Coronary artery (tissue), 2 donors: ENCODE data around the gene CFAP77.

ENCODE experiments used
- DNase-seq: peaks from one replicate; pipeline ENCODE4 v3.0.0-alpha.2; 2017; ENCODE audit warnings: low spot score
- H3K27ac ChIP-seq, 2 donors: fragments of 200-600 bp; sonication (generic); one replicate each; pipeline ENCODE4 v1.5.1; 2016 to 2019
- H3K4me3 ChIP-seq: fragments of 200-600 bp; sonication (generic); 2 replicates; pipeline ENCODE4 v1.5.1; 2016; ENCODE audit warnings: mild to moderate bottlenecking, moderate library complexity
- CTCF ChIP-seq: fragments of 200-600 bp; sonication (generic); IDR thresholded peaks from one replicate; pipeline ENCODE4 v1.5.1; 2019; ENCODE audit warnings: antibody characterized with exemption

Gene CFAP77

GRCh38 chr9:132531195-132531594, 121.2 kb downstream of the CFAP77 start:
- Histone ChIP-seq H3K27ac (no peak overlapping the region), H3K4me3 (no peak overlapping the region)
- DNase-seq, result no peak
- no peak for TF ChIP-seq CTCF

GRCh38 chr9:132531710-132532570, 121.9 kb downstream of the CFAP77 start:
- no peak for DNase-seq
- Histone ChIP-seq H3K4me3 (no peak overlapping the region), H3K27ac (no peak overlapping the region)
- TF ChIP-seq CTCF, result no peak

GRCh38 chr9:132534832-132535231, 124.8 kb downstream of the CFAP77 start:
- no peak for TF ChIP-seq CTCF

GRCh38 chr9:132536124-132536523, 126.1 kb downstream of the CFAP77 start:
- no peak overlapping the region for H3K27ac ChIP-seq
- no peak for DNase-seq
- TF ChIP-seq CTCF, result no peak
- no peak overlapping the region for H3K4me3 ChIP-seq

More at GRCh38 chr9:132534832-132535231, 124.8 kb downstream of the CFAP77 start:
- Histone ChIP-seq H3K4me3 (no peak overlapping the region), H3K27ac (no peak overlapping the region)
- no peak for DNase-seq

- no peak overlapping the region for H3K4me3 ChIP-seq
- no peak for TF ChIP-seq CTCF
- no peak for DNase-seq
- H3K27ac ChIP-seq, result no peak overlapping the region
These were observed 127.3 kb downstream of the CFAP77 start for GRCh38 chr9:132537352-132537751.

DNA sequence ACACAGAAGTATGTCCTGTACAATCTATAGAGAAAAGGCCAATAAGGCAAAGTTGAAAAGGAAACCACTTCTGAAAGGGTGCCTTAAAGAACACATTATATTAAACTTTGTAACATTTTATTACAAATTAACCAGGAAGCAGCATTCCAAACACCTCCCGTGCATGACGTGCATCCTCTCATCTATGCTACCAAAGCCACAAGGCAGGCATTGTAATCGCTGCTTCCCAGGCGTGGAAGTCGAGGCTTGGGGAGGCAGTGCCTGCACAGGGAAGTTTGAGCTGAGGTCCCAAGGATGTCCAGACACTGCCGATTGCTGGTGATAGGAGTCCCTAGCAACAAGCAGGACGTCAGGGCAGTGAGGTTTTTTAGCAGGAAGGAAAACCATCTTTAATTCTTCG, 128.1 kb downstream of the CFAP77 start:
- TF ChIP-seq CTCF, result no peak
- DNase-seq, result no peak
- no peak overlapping the region for H3K27ac ChIP-seq
- H3K4me3 ChIP-seq, result no peak overlapping the region

- TF ChIP-seq CTCF, result no peak
- Histone ChIP-seq H3K4me3 (no peak overlapping the region), H3K27ac (no peak overlapping the region)
- no peak for DNase-seq
These were observed 129.1 kb downstream of the CFAP77 start for GRCh38 chr9:132539096-132539495.
